IPS-20b (cell line): ENCODE measurements around the gene ARL2BP.

Source experiments
- H3K27ac ChIP-seq: one replicate; pipeline ENCODE4 v1.5.1; 2013; ENCODE audit warnings: low read length
- H3K27me3 ChIP-seq: 2 replicates; pipeline ENCODE4 v1.6.1; 2013; ENCODE audit warnings: mild to moderate bottlenecking, low read length, inconsistent platforms; ENCODE audit not compliant: insufficient read depth
- H3K36me3 ChIP-seq: 2 replicates; pipeline ENCODE4 v1.6.1; 2013; ENCODE audit warnings: low read depth, mild to moderate bottlenecking, inconsistent platforms, low read length, moderate library complexity; ENCODE audit not compliant: insufficient read depth
- H3K4me1 ChIP-seq: 2 replicates; pipeline ENCODE4 v1.6.1; 2013; ENCODE audit warnings: mild to moderate bottlenecking, control low read depth, inconsistent platforms, low read length, moderate library complexity; ENCODE audit not compliant: insufficient read depth
- H3K4me3 ChIP-seq: 2 replicates; pipeline ENCODE4 v1.5.1; 2013; ENCODE audit warnings: mild to moderate bottlenecking, low read length, inconsistent platforms
- H3K9ac ChIP-seq: 2 replicates; pipeline ENCODE4 v1.6.1; 2013; ENCODE audit warnings: low read depth, mild to moderate bottlenecking, inconsistent platforms, low read length, moderate library complexity
- H3K9me3 ChIP-seq: 2 replicates; pipeline ENCODE4 v1.6.1; 2013; ENCODE audit warnings: mild to moderate bottlenecking, low read depth, low read length, inconsistent platforms; ENCODE audit not compliant: insufficient read depth

Gene ARL2BP

GRCh38 chr16:57239107-57239506 is 6.0 kb upstream of the ARL2BP start:
- H3K4me1 ChIP-seq: no peaks in the 10 kb centered on the region
- H3K27me3 ChIP-seq: no peaks in the 10 kb centered on the region
- peaks cover 47% of the 10 kb centered on the region for H3K36me3 ChIP-seq
- H3K9ac ChIP-seq: no peak overlapping the region
- no peaks in the 10 kb centered on the region for H3K9me3 ChIP-seq
- H3K27ac ChIP-seq: no peak overlapping the region
- no peak overlapping the region for H3K4me3 ChIP-seq

- Histone ChIP-seq H3K9me3 (no peaks in the 10 kb centered on the region), H3K9ac (no peak overlapping the region), H3K27ac (no peak overlapping the region), H3K4me3 (no peak overlapping the region), H3K27me3 (no peaks in the 10 kb centered on the region), H3K36me3 (peaks cover 29% of the 10 kb centered on the region), H3K4me1 (no peaks in the 10 kb centered on the region)
Observed at GRCh38 chr16:57240851-57241250, 4.2 kb upstream of the ARL2BP start.

- no peaks in the 10 kb centered on the region; the same call in 1 of the 2 replicates for H3K4me1 ChIP-seq
- H3K27me3 ChIP-seq: no peaks in the 10 kb centered on the region
- H3K4me3 ChIP-seq: no peak overlapping the region
- no peak overlapping the region for H3K27ac ChIP-seq
- no peak overlapping the region for H3K9ac ChIP-seq
- no peaks in the 10 kb centered on the region for H3K9me3 ChIP-seq
- H3K36me3 ChIP-seq: peaks cover 23% of the 10 kb centered on the region
Observed at GRCh38 chr16:57242650-57243049, 2.4 kb upstream of the ARL2BP start.

- Histone ChIP-seq H3K27ac (no peak overlapping the region), H3K4me3 (peak overlapping the region; percentile 78), H3K4me1 (no peaks in the 10 kb centered on the region; the same call in 1 of the 2 replicates), H3K27me3 (no peaks in the 10 kb centered on the region), H3K9ac (peak overlapping the region; percentile 61; the same call in 1 of the 2 replicates), H3K9me3 (no peaks in the 10 kb centered on the region), H3K36me3 (peaks cover 9% of the 10 kb centered on the region)
Observed at GRCh38 chr16:57244463-57244766, 644 bp upstream of the ARL2BP start.

GRCh38 chr16:57245472-57246113 is 534 bp downstream of the ARL2BP start:
- Histone ChIP-seq H3K27ac (no peak overlapping the region), H3K9ac (peak overlapping the region; percentile 74; the same call in 1 of the 2 replicates), H3K27me3 (no peaks in the 10 kb centered on the region)

GRCh38 chr16:57251352-57251751 is 6.3 kb downstream of the ARL2BP start:
- no peak overlapping the region for H3K9ac ChIP-seq
- H3K9me3 ChIP-seq: no peaks in the 10 kb centered on the region
- peaks cover 12% of the 10 kb centered on the region for H3K36me3 ChIP-seq
- no peak overlapping the region for H3K4me3 ChIP-seq
- H3K27ac ChIP-seq: no peak overlapping the region
- H3K27me3 ChIP-seq: no peaks in the 10 kb centered on the region
- H3K4me1 ChIP-seq: no peaks in the 10 kb centered on the region

More at GRCh38 chr16:57245472-57246113, 534 bp downstream of the ARL2BP start:
- Histone ChIP-seq H3K4me1 (no peaks in the 10 kb centered on the region; the same call in 1 of the 2 replicates), H3K4me3 (peak overlapping the region; percentile 78), H3K36me3 (peaks cover 5% of the 10 kb centered on the region), H3K9me3 (no peaks in the 10 kb centered on the region)

- H3K27ac ChIP-seq: no peak overlapping the region
- H3K4me3 ChIP-seq: no peak overlapping the region
- peaks cover 12% of the 10 kb centered on the region for H3K36me3 ChIP-seq
- no peak overlapping the region for H3K9ac ChIP-seq
- no peaks in the 10 kb centered on the region for H3K9me3 ChIP-seq
- H3K4me1 ChIP-seq: no peaks in the 10 kb centered on the region
- no peaks in the 10 kb centered on the region for H3K27me3 ChIP-seq
Observed at GRCh38 chr16:57252148-57252721, 7.2 kb downstream of the ARL2BP start.

GRCh38 chr16:57253466-57253865 is 8.4 kb downstream of the ARL2BP start:
- Histone ChIP-seq H3K9me3 (no peaks in the 10 kb centered on the region), H3K27me3 (no peaks in the 10 kb centered on the region), H3K4me3 (no peak overlapping the region), H3K27ac (no peak overlapping the region), H3K9ac (no peak overlapping the region), H3K36me3 (peaks cover 12% of the 10 kb centered on the region), H3K4me1 (no peaks in the 10 kb centered on the region)

GRCh38 chr16:57255686-57256415 is 10.8 kb downstream of the ARL2BP start:
- H3K27ac ChIP-seq: no peak overlapping the region
- H3K27me3 ChIP-seq: no peaks in the 10 kb centered on the region
- peaks cover 7% of the 10 kb centered on the region; the same call in 1 of the 2 replicates for H3K36me3 ChIP-seq

GRCh38 chr16:57256601-57257395 is 11.7 kb downstream of the ARL2BP start:
- Histone ChIP-seq H3K4me3 (no peak overlapping the region), H3K27me3 (no peaks in the 10 kb centered on the region), H3K27ac (no peak overlapping the region), H3K9me3 (no peaks in the 10 kb centered on the region), H3K9ac (no peak overlapping the region), H3K4me1 (peaks cover 5% of the 10 kb centered on the region; the same call in 1 of the 2 replicates), H3K36me3 (peaks cover 7% of the 10 kb centered on the region; the same call in 1 of the 2 replicates)

More at GRCh38 chr16:57255686-57256415, 10.8 kb downstream of the ARL2BP start:
- H3K4me3 ChIP-seq: no peak overlapping the region
- H3K4me1 ChIP-seq: peaks cover 5% of the 10 kb centered on the region; the same call in 1 of the 2 replicates
- H3K9ac ChIP-seq: no peak overlapping the region
- no peaks in the 10 kb centered on the region for H3K9me3 ChIP-seq

GRCh38 chr16:57257455-57258070 is 12.5 kb downstream of the ARL2BP start:
- peaks cover under 1% of the 10 kb centered on the region; the same call in 1 of the 2 replicates for H3K36me3 ChIP-seq
- peaks cover 5% of the 10 kb centered on the region; the same call in 1 of the 2 replicates for H3K4me1 ChIP-seq
- no peak overlapping the region for H3K9ac ChIP-seq
- no peak overlapping the region for H3K27ac ChIP-seq
- no peaks in the 10 kb centered on the region for H3K9me3 ChIP-seq
- H3K4me3 ChIP-seq: no peak overlapping the region
- H3K27me3 ChIP-seq: no peaks in the 10 kb centered on the region
